SKM-1 (cell line): ENCODE measurements around the gene HPCA.

Experiments used
- DNase-seq: peaks from one replicate; lab custom pipeline; 2025; ENCODE audit not compliant: unreplicated experiment; lab: John Stamatoyannopoulos, UW

Gene HPCA

DNA sequence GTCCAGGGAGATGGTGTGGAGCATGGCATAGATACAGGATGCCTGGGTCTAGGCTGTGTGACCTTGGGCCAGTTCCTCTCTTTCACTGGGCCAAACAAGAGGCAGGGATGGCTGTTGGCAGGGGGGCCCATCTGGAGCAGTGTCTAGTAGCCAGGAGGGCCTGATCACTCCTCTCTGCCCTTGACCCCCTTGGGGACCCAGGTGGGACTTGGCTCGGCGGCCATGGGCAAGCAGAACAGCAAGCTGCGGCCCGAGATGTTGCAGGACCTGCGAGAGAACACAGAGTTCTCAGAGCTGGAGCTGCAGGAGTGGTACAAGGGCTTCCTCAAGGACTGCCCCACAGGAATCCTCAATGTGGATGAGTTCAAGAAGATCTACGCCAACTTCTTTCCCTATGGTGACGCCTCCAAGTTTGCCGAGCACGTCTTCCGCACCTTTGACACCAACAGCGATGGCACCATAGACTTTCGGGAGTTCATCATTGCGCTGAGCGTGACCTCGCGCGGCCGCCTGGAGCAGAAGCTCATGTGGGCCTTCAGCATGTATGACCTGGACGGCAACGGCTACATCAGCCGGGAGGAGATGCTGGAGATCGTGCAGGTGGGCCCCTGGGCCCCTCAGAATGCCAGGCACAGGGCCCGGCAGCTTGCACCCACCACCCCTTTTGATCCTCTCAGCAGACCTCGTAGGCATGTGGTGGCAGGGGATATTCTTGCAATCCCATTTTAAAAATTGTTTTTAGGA is 2.6 kb downstream of the HPCA start:
- no peak for DNase-seq

DNA sequence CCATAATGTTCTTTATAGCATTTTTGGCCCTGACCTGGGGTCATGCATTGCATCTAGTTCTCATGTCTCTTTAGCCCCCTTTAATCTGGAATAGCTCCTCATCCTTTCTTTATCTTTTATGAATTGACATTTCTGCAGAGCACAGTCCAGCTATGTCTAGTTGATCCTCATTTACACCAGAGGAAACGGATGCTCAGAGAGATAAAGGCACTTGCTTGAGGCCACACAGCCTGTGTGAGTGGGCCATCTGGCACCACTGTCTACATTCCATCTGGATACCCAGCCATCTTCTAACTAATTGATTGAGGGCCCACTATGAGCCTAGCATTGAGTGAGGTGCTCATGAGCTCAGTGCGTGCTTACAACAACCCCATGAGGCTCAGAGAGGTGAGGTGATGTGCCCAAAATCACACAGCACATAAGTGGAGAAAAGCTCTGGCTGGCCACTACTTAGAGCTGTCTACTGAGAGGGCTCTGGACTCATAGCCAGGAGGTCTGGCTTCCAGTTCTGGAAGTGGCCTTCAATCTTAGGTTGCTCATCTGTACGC is 3.5 kb downstream of the HPCA start:
- DNase-seq = no peak

DNA sequence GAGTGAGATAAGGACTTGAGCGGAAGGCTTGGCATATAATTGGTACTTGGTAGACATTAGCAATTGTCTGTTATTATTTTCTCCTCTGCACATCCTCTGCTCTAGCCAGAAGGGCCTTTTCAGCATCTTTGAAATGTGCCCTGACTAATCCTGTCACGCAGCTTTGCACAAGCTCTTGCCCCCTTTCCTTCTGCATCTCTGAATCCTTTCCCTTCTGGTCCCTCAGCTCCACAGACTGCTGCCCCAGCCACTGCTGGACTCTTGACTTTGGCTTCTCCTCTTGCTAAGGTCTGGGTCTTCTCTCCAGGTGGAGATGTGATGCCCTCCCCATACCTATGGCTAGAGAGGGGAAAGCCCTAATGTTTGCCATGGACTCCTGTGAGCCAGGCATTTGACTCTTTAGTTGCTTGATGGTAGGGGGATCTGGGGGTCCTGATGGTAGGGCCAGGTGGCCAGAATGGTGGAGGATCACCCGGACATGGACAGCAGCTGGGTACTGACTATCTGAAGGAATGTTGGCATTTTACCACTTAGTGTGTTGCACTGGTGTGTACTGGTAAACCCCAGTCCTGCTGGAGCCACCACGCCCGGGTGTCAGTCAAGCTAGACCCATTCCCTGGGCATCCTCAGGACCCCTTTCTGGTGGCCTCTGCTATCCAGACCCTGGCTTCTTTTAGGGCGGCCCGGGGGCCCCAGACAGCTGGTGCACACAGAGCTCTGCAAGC is 4.4 kb downstream of the HPCA start:
- DNase-seq = no peak

DNA sequence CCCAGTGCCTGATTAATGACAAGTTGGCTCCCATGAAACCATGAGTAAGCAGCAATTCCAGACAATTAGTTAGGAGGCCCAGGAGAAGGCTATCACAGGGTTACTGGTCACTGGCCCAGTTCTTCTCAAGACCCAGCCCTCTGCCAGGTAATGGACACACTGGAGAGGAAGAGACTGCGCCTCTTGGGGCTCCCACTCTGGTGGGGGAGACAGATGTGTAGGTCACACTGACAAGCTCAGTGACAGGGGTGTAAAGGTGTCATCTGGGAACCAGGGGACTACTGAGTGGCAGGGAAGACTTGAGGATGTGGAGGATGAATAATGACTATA is 4.9 kb downstream of the HPCA start:
- no peak for DNase-seq

DNA sequence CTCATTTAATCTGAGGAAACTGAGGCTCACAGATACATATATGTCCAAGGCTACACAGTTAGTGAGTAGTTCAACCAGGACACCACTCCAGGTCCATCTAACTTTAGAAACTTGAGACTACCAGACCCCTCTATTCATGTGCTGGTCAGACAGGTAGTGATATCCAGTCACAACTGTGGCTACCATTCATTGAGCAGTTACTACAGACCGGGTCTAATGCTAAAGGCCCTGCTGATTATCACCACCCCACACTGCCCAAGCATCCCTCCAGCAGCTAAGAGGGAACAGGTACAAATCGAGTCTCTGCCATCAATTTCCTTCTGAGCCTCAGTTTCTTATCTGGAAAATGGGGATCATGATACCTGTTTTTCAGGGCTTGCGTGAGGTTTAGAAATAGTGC is 5.3 kb downstream of the HPCA start:
- no peak for DNase-seq

DNA sequence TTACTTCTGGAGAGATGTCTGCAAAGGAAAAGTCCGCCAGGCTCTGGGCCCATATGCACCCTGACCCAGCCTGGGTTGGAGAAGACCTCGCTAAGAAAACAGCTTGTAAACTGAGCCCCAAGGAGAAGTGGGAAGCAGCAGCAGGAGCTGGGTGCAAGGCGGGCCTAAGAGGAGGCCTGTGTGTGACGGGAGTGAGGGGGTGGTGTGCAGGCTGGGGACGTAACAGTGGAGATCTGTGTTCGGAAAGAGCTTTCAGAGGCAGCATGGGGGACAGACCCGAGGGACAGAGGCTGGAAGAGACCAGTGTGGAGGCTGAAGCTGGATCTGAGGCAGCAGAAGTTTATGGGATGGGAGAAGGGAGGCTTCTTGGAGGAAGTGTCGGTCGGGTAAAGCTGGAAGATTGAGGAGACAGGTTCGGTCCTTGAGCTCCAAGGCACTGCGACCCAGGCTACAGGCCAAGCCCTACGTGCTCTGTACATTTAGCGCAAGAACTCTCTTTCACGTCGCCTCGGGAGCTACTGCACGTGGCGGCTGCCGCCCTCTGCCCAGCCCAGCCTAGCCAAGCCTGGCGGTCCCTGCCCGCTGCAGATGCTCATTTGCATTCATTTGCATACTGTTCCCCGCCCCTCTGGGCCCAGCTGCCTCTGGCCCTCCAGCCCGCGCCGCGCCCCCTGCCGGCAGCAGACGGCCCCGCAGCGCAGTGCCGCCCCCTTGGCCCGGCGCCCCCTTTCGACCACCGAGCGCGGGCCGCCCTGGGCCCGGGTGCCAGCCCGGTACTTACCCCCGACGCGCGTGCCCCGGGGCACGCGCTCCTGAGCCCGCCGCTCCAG is 6.3 kb downstream of the HPCA start:
- no peak for DNase-seq

DNA sequence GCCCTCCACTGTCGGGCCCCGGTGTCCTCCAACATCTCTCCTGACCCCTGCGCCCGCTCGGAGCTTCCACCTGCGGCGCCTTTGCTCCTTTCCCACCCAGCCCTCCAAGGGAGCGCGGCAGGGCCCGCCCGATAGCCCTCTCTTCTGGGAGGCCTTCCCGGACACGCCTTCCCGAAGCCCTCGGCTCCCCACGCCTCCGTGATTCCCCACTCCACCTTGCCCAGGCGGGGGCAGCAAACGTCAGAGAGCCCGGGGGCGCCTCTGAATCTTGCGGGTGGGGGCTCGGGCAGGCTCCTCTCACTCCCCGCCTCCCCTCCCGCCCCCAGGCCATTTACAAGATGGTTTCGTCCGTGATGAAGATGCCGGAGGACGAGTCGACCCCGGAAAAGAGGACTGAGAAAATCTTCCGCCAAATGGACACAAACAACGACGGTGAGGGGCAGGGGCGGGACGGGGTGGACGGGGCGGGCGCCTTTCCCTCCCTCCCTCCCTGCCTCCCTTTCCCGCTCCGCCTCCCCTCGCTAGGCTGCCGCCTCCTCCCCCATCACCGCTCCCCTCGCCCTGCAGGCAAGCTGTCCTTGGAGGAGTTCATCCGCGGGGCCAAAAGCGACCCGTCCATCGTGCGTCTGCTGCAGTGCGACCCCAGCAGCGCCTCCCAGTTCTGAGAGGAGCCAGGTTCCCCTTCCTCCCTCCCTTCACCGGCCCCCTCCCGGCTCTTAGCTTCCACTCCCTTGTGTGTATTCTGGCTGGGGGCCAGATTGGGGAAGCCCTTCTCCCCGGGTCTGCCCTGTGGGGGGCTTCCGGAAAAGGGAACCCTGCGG is 7.1 kb downstream of the HPCA start:
- DNase-seq = no peak

DNA sequence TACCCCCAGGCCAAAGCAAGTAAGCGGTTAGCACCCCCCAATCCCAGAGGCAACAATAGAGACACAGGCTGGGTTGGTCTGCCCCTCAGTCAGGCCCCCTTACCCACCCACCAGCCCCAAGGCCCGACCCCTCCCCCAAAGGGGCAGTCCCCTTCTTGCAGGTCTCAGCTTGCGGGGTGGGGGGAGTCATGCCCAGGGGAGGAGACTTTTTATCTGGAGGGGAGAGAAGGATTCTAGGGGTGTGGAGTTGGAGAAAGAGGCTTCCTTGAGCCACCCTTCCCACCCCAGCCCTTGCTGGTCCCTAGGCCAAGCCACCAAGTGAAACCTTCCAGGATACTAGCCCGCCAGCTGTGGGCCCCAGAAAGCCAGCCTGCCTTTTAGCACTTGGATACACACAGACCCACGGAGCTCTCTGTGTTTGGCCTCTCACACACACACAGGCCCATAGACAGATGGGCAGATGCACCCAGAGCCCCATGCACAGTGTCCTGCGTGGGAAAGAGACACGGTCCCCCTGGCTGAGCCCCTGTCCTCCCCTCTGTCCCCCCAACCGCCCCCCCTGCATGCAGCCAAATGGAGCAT is 7.8 kb downstream of the HPCA start:
- DNase-seq = no peak

DNA sequence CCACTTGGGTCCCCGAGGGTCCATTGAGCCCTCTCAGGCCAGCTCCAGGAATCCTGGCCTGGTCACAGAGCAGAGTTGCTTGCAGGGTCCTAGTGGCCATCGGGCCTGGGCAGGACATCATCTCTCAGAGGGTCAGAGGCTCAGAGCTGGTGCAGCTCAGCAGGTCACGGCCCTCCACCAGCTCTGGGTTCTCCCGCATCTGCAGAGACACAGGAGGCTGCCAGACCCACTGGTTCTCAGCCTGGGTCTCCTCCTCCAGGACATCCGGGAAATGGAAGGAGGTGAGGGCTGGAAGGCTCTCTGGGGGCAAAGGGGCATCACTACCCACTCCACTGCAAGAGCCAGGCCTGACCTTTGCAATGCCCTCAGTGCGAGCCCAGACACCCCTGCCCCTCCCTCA is 8.4 kb downstream of the HPCA start:
- no peak for DNase-seq

DNA sequence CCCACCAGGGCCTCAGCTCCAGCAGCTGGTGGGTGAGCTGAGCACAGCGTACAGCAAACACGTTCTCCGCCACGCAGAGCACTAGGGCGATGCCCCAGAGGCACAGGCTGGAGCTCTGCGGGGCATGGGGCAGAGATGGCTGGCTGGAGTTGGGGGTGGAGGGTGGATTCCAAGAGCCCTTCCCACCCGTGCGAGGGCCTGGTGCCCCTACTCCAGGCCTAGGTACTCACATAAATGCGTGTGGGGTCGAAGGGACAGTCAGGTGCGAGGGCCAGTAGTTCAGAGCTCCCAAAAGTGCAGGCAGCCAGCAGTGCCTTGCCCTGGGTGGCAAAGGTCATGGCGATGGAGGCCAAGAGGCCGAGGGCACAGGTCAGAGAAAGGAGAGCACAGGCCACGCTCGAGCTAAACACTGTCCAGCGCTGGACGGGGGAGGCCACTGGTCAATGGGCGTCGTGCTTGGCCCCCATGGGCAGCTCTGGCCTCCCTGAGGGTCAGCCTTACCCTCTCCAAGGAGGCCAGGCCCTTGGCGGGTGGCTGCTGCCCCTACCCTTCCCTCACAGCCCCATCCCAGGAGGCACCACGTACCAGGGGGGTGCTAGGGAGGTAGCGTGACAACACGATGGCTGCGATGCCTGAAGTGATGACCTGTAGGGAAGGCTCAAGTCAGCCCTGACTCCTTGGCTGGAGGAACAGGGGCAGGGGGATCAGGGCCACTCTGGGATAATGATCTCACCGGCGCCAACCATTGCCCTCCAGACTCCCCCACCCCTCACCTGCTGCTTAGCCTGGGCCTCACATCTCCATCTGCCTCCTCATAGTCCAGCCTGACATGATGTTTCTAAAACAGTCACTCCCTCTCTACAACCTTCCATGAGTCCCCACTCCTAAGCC is 9.3 kb downstream of the HPCA start:
- no peak for DNase-seq

DNA sequence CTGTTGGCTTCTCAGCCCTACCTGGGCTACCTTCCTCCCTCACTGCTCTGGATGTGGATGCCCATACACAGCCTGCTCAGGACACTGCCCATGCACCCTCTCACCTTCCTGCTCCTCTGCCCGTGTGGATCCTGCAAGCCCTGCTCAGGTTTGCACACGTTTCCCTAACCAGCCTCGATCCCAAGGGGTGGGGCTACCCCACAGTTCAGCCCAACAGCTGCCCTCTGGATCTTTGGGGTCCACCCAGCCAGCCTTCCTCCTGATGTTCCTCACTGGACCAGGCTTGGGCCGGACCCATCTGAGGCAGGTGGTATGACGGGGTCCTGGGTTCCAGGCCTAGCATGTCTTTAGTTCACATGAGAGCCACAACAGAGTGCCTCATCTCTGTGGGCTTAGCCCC is 10.2 kb downstream of the HPCA start:
- no peak for DNase-seq

DNA sequence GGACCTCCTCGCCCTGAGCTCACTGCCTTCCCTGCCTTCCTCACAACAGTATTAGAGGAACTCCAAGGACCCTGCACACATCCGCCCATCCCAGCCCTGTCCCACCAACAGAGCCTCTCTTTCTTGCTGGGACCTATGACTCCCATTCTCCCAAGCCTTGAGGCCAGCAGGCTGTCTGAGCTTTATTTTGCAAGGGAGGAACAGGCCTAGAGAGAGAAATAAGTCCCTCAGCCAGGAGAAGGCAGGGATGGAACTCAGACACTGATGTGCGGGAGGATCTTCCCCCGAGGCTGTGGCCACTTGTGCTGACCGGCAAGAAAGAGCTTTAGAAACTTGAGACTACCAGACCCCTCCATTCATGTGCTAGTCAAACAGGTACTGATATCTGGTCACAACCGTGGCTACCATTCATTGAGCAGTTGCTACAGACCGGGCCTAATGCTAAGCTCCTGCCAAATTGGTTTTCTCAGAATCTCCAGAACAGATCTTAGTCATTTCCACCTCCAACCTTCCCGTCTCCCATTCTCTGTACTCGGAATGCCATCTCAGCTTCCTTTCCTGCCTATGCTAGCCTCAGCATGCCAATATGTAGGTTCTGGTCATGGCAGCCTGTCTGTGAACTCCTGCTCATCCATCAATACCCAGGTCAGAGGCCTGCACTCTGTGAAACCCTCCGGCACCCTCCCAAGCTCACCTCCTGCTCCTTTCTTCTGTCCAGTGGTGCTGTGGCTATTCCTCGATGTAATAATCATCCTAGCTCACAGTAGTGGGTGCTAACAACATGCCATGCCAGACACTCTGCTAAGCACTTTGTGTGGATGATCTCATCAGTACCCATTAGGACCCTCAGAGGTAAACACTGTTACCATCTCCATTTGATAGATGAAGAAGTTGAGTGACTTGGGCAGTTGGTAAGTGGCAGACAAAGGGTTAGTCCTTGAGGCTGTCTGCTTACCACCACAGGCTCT is 11.1 kb downstream of the HPCA start:
- no peak for DNase-seq

DNA sequence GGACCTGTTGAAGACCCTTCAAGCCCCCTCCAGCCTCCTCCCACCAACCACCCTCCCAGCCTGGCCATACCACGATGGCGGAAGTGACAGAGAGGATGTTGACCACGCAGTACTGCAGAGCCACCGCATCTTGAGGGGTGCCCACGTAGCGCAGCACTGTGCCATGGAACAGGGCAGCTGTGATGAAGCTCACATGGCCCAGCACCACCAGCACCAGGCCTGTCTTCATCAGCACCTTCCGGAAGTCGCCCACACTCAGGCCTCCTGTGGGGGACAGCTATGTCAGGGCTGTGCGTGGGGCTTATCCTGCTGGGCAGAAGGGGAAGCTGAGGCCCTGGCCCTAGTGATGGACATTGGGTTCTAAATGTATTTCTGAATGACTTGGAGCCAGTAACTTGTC is 11.8 kb downstream of the HPCA start:
- no peak for DNase-seq

DNA sequence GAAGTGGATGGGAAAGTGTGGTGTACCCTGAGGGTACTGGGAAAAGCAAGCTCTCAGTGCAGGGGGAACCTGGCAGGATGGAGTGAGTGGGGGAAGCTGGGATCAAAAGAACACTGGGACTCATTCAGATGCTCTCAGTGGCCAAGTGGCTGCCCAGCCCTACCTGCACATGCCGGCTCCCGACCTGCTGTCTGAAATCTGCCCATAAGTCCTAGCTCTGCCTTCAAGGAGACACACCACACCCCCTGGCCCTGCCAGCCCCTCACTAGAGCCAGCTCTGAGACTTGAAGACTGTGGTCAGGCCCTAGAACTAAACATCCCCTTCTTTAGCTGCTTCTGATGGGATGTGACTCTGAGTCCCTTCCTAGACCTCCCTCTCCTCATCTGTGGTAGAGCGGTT is 12.7 kb downstream of the HPCA start:
- no peak for DNase-seq

DNA sequence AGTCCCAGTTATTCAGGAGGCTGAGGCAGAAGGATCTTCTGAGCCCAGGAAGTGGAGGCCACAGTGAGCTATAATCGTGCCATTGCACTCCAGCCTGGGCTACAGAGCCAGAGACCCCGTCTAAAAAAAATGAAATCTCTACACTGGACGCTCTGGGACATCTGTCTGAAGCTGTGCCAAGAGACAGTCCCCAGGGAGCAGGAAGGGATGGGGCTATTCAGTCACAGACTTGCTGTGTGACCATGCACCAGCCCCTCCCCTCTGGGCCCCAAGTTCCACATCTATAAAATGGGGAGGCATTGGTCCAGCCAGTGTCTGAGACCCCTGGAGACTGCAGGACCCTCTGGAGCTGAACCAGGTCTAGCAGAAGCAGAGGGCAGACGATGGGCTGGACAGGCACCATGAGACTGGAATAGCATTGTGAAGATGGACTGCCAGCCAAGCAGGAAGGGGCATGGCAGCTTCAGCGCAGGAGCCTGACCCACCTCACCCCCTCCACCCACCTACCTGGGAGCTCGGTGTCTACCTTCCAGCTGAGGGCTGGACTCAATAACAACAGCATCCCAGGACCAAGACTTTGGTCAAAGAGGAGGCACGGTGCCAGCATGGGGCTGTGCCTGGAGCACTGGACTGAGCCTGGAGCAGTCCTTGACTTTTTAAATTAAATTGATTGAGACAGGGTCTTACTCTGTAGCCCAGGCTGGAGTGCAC is 13.4 kb downstream of the HPCA start:
- no peak for DNase-seq

DNA sequence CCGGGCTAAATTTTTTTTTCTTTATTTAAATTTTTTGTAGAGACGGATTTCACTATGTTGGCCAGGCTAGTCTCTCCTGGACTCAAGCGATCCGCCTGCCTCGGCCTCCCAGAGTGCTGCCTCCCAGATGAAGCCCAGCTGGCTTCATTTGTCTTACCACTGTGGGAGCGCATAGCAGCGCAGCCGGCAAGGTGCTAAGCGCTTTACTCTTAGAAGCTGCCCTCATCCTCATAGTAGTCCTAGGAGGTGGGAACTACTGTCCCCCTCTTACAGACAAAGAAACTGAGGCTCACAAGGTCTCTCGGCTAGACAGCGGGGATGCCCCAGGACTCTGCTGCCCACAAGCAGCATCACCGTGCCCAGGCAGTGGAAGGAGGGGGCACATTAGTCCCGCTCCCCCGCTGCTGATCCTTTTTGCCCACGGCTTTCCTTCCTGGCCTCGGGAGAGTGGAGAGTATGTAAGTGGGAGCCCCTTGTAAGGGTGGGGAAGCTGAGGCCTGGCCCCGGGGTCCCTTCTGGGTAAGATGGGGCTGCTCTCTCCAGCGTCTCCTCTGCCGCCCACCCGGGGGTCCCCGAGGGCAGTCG is 14.2 kb downstream of the HPCA start:
- DNase-seq = no peak
